Smooth muscle cell (in vitro differentiated cells): Measurements from ENCODE around the gene IGFBP6. TPM values are rescaled to one million over a fixed set of nuclear protein-coding genes. Genes with fewer than 3 reads are reported as not detected.
"Not testable (repeated sequence)": the region's sequence is repeated elsewhere in the genome, so short reads cannot be mapped to it uniquely, and the experiment has no call there.

Source experiments
- DNase-seq: peaks from one replicate; lab custom pipeline; 2025; ENCODE audit not compliant: unreplicated experiment; lab: John Stamatoyannopoulos, UW
- H2AFZ ChIP-seq: fragments of 200-600 bp; sonication (generic); 2 replicates; pipeline ENCODE4 v1.6.0; 2016; ENCODE audit warnings: antibody characterized with exemption, low read depth, mild to moderate bottlenecking
- H3F3A ChIP-seq: fragments of 200-600 bp; sonication (generic); 2 replicates; pipeline ENCODE4 v1.6.0; 2017; ENCODE audit warnings: antibody characterized with exemption, low read depth
- H3K27ac ChIP-seq: fragments of 200-600 bp; sonication (generic); 2 replicates; pipeline ENCODE4 v1.5.1; 2016; ENCODE audit warnings: low read depth, mild to moderate bottlenecking
- H3K27me3 ChIP-seq: fragments of 200-600 bp; sonication (generic); 2 replicates; pipeline ENCODE4 v1.6.1; 2016; ENCODE audit warnings: low read depth, mild to moderate bottlenecking
- H3K36me3 ChIP-seq: fragments of 200-600 bp; sonication (generic); 2 replicates; pipeline ENCODE4 v1.5.1; 2016; ENCODE audit warnings: low read depth
- H3K4me1 ChIP-seq: fragments of 200-600 bp; sonication (generic); 2 replicates; pipeline ENCODE4 v1.5.1; 2016; ENCODE audit warnings: low read depth
- H3K4me2 ChIP-seq: fragments of 200-600 bp; sonication (generic); 2 replicates; pipeline ENCODE4 v1.6.0; 2016; ENCODE audit warnings: mild to moderate bottlenecking
- H3K4me3 ChIP-seq: fragments of 200-600 bp; sonication (generic); 2 replicates; pipeline ENCODE4 v1.5.1; 2016; ENCODE audit warnings: mild to moderate bottlenecking
- H3K79me2 ChIP-seq: fragments of 200-600 bp; sonication (generic); 2 replicates; pipeline ENCODE4 v1.6.0; 2016; ENCODE audit warnings: low read depth, mild to moderate bottlenecking
- H3K9ac ChIP-seq: fragments of 200-600 bp; sonication (generic); 2 replicates; pipeline ENCODE4 v1.6.0; 2016; ENCODE audit warnings: low read depth
- H3K9me3 ChIP-seq: fragments of 200-600 bp; sonication (generic); replicated peaks from 2 replicates; pipeline ENCODE4 v1.5.1; 2016; ENCODE audit warnings: low read depth
- H4K20me1 ChIP-seq: fragments of 200-600 bp; sonication (generic); 2 replicates; pipeline ENCODE4 v1.6.0; 2016; ENCODE audit warnings: low read depth
- WGBS: methylation state at CpG from one replicate; pipeline ENCODE4 v1.1.7; 2016; ENCODE audit warnings: low lambda C conversion rate; 5-methylcytosine and 5-hydroxymethylcytosine counted together
- polyA plus RNA-seq: library from polyadenylated mRNA; unstranded; fragments of >200 nt; fragmentation: Nextera tagmentation; extraction: Ambion mirVana; gene quantifications from 2 replicates; pipeline ENCODE4 v1.2.1, GENCODE V29; 2016
- total RNA-seq: library from RNA; depleted of rRNA; stranded (reverse); fragments of >200 nt; gene quantifications from 2 replicates; pipeline ENCODE4 v1.2.3, GENCODE V29; 2014
- TF ChIP-seq, protein P1 (sequence below): fragments of 200-600 bp; sonication (generic); IDR thresholded peaks from 2 replicates; pipeline ENCODE4 v1.5.1; 2017; ENCODE audit warnings: borderline replicate concordance, mild to moderate bottlenecking, antibody characterized with exemption; ENCODE audit not compliant: insufficient read depth, poor library complexity, severe bottlenecking

The IGFBP6 gene
- total and polyA plus RNA-seq, 2 experiments from 2014 or later: 22.6 to 94.4 TPM

DNA sequence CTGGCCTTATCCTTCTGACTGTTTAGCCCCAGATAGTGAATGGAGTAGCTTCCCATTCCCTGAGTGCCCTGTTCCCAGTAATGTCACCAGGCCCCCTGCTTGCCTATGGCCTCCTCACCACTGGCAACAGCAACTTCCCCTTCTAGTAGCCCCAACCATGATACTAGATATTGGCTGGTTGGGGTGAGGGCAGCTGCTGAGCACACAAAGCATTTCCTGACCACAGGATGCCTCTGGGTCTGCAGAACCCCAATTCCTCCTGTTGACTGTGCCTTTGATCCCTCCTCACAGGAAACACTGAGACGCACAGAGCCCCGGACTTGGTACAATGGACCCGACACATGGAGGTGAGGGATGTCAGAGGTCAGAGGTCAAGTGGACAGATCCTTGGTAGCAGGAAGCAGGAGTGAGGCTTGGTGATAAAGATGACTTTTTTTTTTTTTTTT, 6.4 kb downstream of the IGFBP6 start:
- WGBS: 84% methylated on average over 3 of the region's 3 CpGs
- H3K4me2 ChIP-seq: no peak overlapping the region
- no peak overlapping the region for H3K4me3 ChIP-seq
- TF ChIP-seq, protein P1, sequence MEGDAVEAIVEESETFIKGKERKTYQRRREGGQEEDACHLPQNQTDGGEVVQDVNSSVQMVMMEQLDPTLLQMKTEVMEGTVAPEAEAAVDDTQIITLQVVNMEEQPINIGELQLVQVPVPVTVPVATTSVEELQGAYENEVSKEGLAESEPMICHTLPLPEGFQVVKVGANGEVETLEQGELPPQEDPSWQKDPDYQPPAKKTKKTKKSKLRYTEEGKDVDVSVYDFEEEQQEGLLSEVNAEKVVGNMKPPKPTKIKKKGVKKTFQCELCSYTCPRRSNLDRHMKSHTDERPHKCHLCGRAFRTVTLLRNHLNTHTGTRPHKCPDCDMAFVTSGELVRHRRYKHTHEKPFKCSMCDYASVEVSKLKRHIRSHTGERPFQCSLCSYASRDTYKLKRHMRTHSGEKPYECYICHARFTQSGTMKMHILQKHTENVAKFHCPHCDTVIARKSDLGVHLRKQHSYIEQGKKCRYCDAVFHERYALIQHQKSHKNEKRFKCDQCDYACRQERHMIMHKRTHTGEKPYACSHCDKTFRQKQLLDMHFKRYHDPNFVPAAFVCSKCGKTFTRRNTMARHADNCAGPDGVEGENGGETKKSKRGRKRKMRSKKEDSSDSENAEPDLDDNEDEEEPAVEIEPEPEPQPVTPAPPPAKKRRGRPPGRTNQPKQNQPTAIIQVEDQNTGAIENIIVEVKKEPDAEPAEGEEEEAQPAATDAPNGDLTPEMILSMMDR: no peak
- H3K36me3 ChIP-seq: no peaks in the 10 kb centered on the region
- no peak overlapping the region for H3K27ac ChIP-seq
- no peak overlapping the region for H3K9ac ChIP-seq
- H3K4me1 ChIP-seq: peaks cover under 1% of the 10 kb centered on the region
- no peaks in the 10 kb centered on the region for H3F3A ChIP-seq
- H3K79me2 ChIP-seq: no peaks in the 10 kb centered on the region
- no peaks in the 10 kb centered on the region for H4K20me1 ChIP-seq
- no peak overlapping the region for H2AFZ ChIP-seq
- no peaks in the 10 kb centered on the region for H3K27me3 ChIP-seq
- no peak for DNase-seq
- no peaks in the 10 kb centered on the region for H3K9me3 ChIP-seq

DNA sequence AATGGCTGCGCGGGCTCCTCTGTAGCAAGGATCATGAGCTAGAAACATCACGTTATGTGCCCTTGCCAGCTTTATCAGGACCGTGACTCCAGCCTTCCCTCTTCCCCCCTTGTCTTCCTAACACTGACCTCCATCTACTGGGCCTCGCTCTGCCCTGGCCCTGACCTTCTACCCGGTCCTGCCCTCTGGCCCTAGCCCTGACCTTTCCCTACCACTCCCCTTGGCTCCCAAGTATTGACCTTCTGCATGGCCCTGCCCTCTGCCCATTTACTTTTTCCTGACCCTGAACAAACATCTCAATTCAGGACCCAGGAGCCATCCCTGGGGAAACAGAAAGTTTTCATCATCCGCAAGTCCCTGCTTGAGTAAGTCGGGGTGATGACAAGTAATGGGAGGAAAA, 7.8 kb downstream of the IGFBP6 start:
- DNase-seq: no peak
- Histone ChIP-seq H3F3A (no peaks in the 10 kb centered on the region), H4K20me1 (no peaks in the 10 kb centered on the region), H3K9me3 (no peaks in the 10 kb centered on the region), H3K4me1 (no peaks in the 10 kb centered on the region), H3K36me3 (no peaks in the 10 kb centered on the region), H3K4me2 (no peak overlapping the region), H3K4me3 (no peak overlapping the region), H3K79me2 (no peaks in the 10 kb centered on the region), H2AFZ (no peak overlapping the region), H3K9ac (no peak overlapping the region), H3K27ac (no peak overlapping the region), H3K27me3 (no peaks in the 10 kb centered on the region)
- TF ChIP-seq, protein P1: no peak
- WGBS: 93% methylated on average over 8 of the region's 8 CpGs

DNA sequence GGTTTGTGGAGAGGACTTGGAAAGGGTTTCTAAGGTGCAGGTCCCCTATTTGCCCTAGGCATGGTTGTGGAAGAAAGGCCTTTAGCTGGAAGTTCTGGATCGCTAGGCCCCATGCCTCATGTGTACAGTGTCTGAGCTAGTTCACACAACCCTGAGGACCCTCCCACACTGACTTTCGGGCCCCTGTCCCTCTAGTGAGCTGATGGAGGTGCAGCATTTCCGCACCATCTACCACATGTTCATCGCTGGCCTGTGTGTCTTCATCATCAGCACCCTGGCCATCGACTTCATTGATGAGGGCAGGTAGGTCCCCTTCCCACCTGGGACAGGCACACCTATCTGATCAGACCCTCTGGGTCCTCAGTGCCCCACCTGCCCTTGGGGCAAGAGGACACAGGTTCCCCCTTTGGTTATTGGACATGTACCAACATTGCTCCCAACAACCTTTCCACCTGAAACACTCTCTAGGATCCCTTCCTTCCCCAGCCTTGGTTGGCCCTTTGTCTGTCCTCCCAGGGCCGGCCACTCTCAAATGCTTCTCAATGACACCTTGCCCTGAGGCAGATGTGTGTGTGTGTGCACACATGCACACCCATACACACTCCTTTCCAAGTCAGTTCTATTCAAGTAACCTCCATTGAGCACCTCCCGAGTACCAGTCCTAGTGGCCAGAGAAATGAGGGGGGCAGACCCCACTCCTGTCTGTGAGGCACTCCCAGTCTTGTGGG, 8.4 kb downstream of the IGFBP6 start:
- Histone ChIP-seq H3K4me1 (no peaks in the 10 kb centered on the region), H3K27me3 (no peaks in the 10 kb centered on the region), H2AFZ (no peak overlapping the region), H3K27ac (no peak overlapping the region), H3F3A (no peaks in the 10 kb centered on the region), H3K9ac (no peak overlapping the region), H3K4me2 (no peak overlapping the region), H3K9me3 (no peaks in the 10 kb centered on the region), H3K36me3 (no peaks in the 10 kb centered on the region), H3K4me3 (no peak overlapping the region), H3K79me2 (no peaks in the 10 kb centered on the region), H4K20me1 (no peaks in the 10 kb centered on the region)
- DNase-seq: no peak
- TF ChIP-seq, protein P1: no peak
- 91% methylated on average over 7 of the region's 7 CpGs for WGBS

GRCh38 chr12:53107122-53107521, 9.7 kb downstream of the IGFBP6 start:
- Histone ChIP-seq H2AFZ (no peak overlapping the region), H3K79me2 (no peaks in the 10 kb centered on the region), H3K9ac (no peak overlapping the region), H3K4me1 (no peaks in the 10 kb centered on the region), H3K4me3 (no peak overlapping the region), H3K27ac (no peak overlapping the region), H3K9me3 (no peaks in the 10 kb centered on the region), H3K27me3 (no peaks in the 10 kb centered on the region), H3K36me3 (no peaks in the 10 kb centered on the region), H4K20me1 (no peaks in the 10 kb centered on the region), H3F3A (no peaks in the 10 kb centered on the region), H3K4me2 (no peak overlapping the region)
- TF ChIP-seq, protein P1: no peak
- no peak for DNase-seq
- 57% methylated on average over 7 of the region's 7 CpGs for WGBS

DNA sequence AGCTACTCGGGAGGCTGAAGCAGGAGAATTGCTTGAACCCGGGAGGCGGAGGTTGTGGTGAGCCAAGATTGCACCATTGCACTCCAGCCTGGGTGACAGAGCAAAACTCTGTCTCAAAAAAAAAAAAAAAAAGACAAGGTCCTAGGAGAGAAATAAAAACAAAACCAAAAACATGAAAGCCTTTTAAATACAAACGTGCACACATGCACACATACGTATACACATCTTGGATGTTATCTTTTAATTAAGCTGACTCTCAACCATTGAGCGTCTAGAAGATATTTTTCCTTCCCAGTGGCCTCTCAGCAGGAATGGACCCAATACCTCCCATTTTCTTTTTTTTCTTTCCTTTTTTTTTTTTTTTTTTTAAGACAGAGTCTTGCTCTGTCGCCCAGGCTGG, 15.0 kb downstream of the IGFBP6 start:
- peak overlapping the region; percentile 15 for H3K4me3 ChIP-seq
- not testable (repeated sequence) for H3F3A ChIP-seq, H3K27me3 ChIP-seq, H2AFZ ChIP-seq, H3K4me1 ChIP-seq, H3K36me3 ChIP-seq, H3K4me2 ChIP-seq, DNase-seq, H3K79me2 ChIP-seq, H3K9me3 ChIP-seq, H3K27ac ChIP-seq, H4K20me1 ChIP-seq, H3K9ac ChIP-seq
- WGBS: 97% methylated on average over 6 of the region's 7 CpGs
